Ramos (cell line): ENCODE results near the gene RNH1.

Experiments used
- in situ Hi-C: fragments of 300-500 bp; cut with MboI; formaldehyde crosslinking; loops from one replicate; pipeline ENCODE4 v1.14.3; 2022; ENCODE audit warnings: low sequenced_read_pairs; ENCODE audit not compliant: unreplicated experiment

The RNH1 gene

DNA sequence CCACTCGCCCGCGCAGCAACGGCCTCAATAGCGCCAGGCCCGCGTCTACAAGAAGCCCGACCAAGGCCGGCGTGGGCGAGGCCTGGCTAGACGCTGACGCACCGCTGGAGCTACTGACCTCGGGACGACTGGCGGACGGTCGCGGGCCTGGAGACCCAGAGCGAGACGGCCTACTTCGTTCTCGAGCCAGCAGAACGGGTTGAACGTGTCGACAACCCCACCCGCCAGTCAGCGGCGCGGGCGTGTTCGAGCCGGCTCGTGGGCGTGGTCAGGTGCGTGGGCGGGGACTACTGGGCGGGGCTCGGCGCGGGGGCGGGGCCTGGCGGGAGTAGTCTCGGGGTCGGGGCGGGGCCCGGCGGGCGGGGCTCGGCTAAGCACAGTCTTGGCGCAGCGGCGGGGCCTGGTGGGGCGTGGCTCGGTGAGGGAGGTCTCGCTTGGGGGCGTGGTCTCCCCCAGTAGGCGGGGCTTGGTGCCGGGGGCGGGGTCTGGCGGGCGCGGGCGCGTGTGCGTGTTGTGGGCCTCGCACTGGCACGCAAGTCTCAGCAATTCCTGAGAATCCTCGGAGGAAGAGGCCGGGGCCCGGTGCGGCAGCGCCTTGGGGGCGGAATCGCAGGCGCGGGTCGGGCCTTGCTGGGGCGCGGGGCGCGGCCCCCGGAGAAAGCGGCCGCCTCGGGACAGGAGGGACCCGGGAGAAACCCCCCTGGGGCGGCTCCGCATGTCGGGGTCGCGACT, at the start of gene RNH1:
Gene RNH1 (minus strand): TSS at position 248 of the 732 bp plus-strand sequence. CDS start 5,080 bp downstream, outside the sequence.
- in situ Hi-C loops, result no loop called here

DNA sequence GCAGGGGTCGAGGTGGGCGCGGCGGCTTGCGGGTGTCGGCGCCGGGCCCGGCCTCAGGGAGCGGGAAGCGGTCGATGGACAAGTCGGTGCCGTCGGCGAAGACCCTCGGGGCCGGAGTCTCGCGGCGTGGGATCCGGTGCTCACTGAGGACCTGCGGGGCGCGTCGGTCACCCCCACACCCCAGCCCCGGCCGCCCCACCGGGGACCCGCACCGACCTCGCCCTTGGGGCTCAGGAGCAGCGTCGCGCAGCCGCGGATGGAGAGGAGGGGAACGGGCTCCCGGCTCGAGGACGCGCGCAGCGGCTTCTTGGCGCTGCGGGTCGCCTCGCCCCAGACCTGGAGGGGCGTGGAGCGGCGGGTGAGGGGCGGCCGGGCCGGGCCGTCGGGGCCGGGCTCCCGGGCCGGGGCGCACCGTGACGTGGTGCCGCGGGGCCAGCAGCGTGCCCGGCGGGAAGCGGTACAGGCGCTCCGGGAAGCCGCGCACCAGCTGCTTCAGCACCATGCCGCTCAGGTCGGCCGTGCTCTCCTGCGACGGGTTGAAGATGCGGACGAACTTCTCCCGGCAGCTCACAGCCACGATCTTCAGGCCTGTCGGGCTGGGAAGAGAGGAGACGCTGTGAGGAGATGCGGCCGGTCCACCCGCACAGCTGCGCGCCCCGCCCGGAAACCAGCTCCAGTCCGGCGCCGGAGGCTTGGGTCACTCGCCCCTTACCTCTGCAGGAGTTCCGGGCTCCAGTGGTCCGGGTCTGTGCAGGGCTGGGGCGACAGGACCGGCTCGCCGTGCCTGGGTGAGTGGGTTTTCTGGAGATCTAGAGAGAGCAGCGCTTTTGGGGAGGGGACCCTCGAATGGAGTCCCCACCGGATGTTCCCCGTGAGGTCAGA, 49.0 kb upstream of the RNH1 start:
- in situ Hi-C loops, result no loop called here

DNA sequence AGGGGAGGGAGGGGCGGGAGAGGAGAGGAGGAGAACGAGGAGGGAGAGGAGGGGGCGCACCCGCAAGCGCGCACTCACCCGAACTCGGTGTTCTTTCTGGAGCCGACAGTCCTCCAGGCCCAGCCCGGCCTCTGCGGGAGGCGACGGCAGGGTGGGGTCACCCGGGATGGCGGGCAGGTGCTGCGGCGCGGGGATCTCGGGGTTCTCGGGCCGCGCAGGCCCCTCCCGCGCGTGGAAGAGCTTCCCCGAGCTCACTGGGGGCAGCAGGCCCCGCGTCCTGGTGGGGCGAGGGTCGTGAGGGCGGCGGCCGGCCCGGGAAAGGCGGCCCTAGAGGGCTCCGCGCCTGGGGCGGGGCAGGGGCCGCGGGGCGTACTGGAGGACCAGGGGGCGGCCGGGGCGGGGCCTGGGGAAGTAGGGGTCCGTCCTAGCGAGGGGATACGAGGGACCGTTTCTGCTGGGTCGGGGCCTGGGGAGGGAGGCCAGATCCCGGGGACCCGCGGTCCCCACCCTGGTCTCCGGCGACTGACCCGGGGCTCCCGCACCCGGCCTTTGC, 48.3 kb upstream of the RNH1 start:
- in situ Hi-C loops, result no loop called here

DNA sequence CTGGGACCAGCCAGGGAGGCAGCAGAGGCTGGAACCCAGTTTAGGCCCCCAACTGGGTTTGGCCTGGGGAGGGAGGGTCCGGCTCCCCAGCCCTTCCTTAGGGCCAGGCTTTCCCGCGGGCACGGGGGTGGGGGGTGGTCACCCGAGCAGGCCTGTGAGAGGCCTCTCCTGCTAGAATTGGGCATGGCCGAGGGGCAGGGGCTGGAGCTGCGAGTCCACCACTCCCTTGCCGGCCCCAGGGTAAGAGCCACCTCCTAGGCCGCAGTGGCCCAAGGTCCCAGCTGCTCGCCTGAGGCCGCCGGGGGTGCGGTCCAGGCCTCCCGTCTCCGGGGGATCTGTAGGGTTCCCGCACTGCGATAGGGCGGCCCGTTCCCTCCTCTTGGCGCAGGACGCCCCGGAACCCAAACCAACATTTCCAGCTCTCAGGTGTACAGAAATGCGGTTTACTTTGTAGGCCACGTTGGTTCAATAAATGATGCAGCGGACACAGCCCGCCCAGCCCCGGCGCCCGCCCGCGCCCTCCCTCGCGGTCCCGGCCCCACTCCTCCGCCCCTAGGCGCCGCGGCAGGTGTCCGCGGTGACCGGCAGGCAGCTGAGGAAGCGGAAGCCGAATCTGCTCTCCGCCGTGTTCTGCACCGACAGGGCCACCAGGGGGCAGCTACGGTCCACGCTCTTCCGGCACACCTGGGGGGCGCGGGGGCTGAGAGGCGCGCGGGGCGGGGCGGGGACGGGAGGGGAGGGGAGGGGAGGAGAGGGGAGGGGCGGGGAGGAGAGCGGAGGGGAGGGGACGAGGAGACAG, 47.6 kb upstream of the RNH1 start:
- in situ Hi-C loops, result loop anchor here (5.0 kb wide), 1 partner anchor 163 kb away; no protein-coding TSS in a partner anchor

- in situ Hi-C loops, result loop anchor here (5.0 kb wide), 1 partner anchor 163 kb away; no protein-coding TSS in a partner anchor
Measured at GRCh38 chr11:553988-554340, 46.9 kb upstream of the RNH1 start.

DNA sequence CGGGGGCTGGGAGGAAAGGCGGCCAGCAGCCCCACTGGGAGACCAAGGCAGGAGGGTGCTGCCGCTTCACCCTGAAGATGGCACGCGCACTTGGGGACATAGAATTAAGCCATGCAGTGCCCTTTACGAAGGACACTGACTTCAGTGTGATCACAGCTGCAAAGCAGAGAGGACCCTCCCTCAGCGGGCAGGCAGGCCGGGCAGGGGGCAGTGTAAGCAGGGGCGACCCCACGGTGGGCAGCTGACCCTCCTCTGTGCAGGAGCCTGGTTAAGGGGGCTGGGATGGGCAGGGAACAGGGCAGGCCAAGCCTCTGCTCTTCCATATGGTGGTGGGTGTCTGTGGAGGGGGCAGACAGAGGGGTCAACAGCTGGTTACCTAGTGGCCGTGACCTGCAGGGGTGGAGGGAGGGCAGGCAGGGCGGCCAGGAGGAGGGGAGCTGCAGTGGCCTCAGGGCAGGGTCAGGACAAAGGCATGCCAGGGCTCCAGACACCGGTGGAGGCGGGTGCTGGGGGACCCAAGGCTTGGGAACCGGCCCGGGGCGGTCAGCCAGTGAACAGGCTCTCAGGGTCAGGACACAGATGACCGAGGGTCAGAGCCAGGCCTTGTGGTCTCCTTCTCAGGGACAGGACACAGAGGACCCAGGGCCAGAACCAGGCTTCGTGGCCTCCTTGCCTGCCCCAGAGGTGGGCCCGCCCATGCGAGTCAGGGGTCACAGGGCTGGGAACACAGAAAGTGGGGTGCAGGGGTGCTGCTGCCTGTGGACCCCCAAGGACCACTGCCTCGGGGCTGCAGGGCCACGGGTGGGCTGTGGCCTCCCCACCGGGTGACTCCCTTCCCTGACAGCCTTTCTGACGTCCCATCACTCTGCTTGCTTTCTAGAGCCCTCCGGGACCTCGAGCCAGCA, 46.3 kb upstream of the RNH1 start:
- in situ Hi-C loops, result loop anchor here (5.0 kb wide), 1 partner anchor 164 kb away; no protein-coding TSS in a partner anchor

GRCh38 chr11:551596-551995, 44.6 kb upstream of the RNH1 start:
- in situ Hi-C loops, result loop anchor here (5.0 kb wide), 1 partner anchor 166 kb away; no protein-coding TSS in a partner anchor

- in situ Hi-C loops, result loop anchor here (5.0 kb wide), 1 partner anchor 166 kb away; no protein-coding TSS in a partner anchor
Measured at GRCh38 chr11:551131-551530, 44.1 kb upstream of the RNH1 start.

GRCh38 chr11:550746-551085, 43.7 kb upstream of the RNH1 start:
- in situ Hi-C loops, result loop anchor here (5.0 kb wide), 1 partner anchor 167 kb away; no protein-coding TSS in a partner anchor

DNA sequence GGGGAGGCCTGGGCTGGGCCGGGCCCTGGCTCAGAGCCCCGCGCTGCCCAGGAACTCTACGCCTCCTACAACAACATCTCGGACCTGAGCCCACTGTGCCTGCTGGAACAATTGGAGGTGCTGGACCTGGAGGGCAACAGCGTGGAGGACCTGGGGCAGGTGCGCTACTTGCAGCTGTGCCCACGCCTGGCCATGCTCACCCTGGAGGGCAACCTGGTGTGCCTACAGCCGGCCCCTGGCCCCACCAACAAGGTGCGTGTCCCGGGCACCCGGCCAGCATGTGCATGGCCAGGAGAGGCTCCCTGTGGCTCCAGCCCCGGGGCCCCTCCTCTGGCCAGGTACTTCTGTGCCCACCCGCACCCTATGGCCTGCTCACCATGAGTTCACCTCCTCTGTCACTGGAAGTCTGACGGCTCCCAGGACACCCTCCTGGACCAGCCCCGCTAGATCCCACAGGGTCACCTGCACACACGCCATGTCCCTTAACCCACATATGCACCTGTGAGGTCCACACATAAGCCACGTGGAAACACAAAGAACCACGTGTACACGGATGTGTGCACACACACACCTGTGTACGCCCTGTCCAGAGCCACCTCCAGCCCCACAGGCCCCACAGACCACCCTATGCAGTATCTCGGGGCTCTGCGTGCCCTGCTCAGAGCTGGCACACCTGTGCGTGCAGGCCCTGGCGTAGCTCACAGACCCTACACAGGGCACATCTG, 43.1 kb upstream of the RNH1 start:
- in situ Hi-C loops, result loop anchor here (5.0 kb wide), 1 partner anchor 167 kb away; no protein-coding TSS in a partner anchor

DNA sequence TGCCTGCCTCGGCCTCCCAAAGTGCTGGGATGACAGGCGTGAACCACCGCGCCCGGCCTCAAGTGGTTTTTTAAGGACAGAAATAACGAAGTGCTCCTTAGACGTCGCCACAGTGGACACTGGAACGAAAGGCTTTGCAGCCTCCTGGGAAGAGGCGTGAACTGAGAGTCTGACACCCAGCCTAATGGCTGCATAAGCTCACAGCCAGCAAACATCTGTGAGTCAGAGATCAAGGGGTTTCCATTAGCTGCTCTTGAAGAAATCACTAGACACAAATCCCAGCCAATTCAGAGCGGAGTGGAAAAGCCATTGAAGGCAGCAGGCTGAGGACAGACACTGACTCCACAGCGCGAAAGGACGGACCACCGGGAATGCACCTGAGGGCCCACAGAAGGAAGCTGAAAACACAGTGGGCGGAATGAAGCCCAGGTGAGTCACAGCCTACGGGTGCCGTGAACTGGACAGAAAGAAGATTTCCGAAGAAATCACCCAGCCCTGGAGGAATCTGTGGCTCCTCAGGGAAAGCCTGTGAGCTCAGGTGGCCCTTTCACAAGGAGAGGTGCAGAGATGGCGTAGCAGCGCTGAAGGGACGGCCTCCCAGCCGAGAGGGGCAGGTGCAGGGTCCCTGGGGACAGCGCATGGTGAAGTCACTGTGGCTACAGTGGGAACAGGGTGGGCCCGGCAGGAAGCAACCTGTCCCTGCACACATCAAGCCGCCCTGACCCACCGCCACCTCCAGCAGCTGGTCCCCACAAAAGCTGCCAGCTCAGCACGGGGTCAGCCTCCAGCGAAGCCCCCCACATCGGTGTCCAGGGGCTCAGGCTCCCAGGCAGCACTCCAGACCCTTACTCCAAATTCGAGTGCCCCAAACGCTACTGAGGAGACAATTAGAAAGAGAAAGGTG, 41.9 kb upstream of the RNH1 start:
- in situ Hi-C loops, result no loop called here

DNA sequence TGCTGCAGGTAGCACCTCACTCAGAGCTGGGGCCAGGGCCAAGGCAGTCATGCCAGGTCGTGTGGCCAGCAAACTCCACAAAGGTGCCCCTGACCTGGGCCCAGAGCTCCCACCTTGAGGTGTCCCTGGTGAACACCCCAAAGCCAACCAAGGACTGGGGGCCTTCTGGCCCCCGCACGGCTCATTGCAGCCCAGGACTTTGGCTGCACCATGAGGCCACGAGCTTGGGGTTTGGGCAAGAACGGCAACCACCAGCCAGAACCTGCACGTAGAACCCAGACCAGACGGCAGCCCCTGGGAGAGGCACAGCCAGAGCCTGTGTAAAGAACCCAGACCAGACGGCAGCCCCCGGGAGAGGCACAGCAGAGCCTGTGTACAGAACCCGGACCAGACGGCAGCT, 38.1 kb upstream of the RNH1 start:
- in situ Hi-C loops, result no loop called here

GRCh38 chr11:544817-545166, 37.8 kb upstream of the RNH1 start:
- in situ Hi-C loops, result no loop called here

GRCh38 chr11:541433-541885, 34.4 kb upstream of the RNH1 start:
- in situ Hi-C loops, result no loop called here

- in situ Hi-C loops, result no loop called here
Measured at GRCh38 chr11:540583-541432, 33.8 kb upstream of the RNH1 start.

GRCh38 chr11:539971-540481, 33.0 kb upstream of the RNH1 start:
- in situ Hi-C loops, result no loop called here
